Fibroblast of villous mesenchyme (primary cell): ENCODE measurements around the gene RANBP3. TPM values are rescaled to one million over a fixed set of nuclear protein-coding genes. Genes with fewer than 3 reads are reported as not detected.

Source experiments
- DNase-seq: peaks from one replicate; pipeline ENCODE4 v3.0.0-alpha.2; 2010; ENCODE audit warnings: low read depth
- H3K4me3 ChIP-seq: 2 replicates; pipeline ENCODE4 v1.5.1; 2011; ENCODE audit warnings: low read depth, mild to moderate bottlenecking, low read length
- CTCF ChIP-seq: IDR thresholded peaks from 2 replicates; pipeline ENCODE4 v1.5.1; 2012; ENCODE audit warnings: low read depth, mild to moderate bottlenecking, low read length; ENCODE audit not compliant: insufficient read depth
- total RNA-seq: library from RNA; depleted of rRNA; stranded (reverse); fragments of >200 nt; gene quantifications from 2 replicates; pipeline ENCODE4 v1.2.3, GENCODE V29; 2012

RANBP3 gene
- total RNA-seq, 1 donor, result 45.8 TPM

- DNase-seq, result no peak
- TF ChIP-seq CTCF, result no peak
- H3K4me3 ChIP-seq, result no peak overlapping the region
These were observed 48.3 kb downstream of the RANBP3 start for GRCh38 chr19:5929625-5930024.

GRCh38 chr19:5929179-5929578, 48.8 kb downstream of the RANBP3 start:
- DNase-seq, result no peak
- TF ChIP-seq CTCF, result no peak

GRCh38 chr19:5927441-5927821, 50.5 kb downstream of the RANBP3 start:
- H3K4me3 ChIP-seq, result no peak overlapping the region
- no peak for TF ChIP-seq CTCF
- DNase-seq, result no peak

More at GRCh38 chr19:5929179-5929578, 48.8 kb downstream of the RANBP3 start:
- no peak overlapping the region for H3K4me3 ChIP-seq

- no peak for TF ChIP-seq CTCF
- no peak overlapping the region for H3K4me3 ChIP-seq
- DNase-seq, result peak; percentile 84
These were observed 51.1 kb downstream of the RANBP3 start for GRCh38 chr19:5926641-5927440.

GRCh38 chr19:5925830-5926427, 52.0 kb downstream of the RANBP3 start:
- no peak overlapping the region for H3K4me3 ChIP-seq
- no peak for DNase-seq
- TF ChIP-seq CTCF, result no peak

- no peak for TF ChIP-seq CTCF
- H3K4me3 ChIP-seq, result no peak overlapping the region
- DNase-seq, result no peak
These were observed 54.6 kb downstream of the RANBP3 start for GRCh38 chr19:5923356-5923755.

GRCh38 chr19:5922161-5922545, 55.8 kb downstream of the RANBP3 start:
- no peak for DNase-seq
- H3K4me3 ChIP-seq, result no peak overlapping the region
- no peak for TF ChIP-seq CTCF
